ENCODE measurements around the gene ZGRF1.

Gene ZGRF1

DNA sequence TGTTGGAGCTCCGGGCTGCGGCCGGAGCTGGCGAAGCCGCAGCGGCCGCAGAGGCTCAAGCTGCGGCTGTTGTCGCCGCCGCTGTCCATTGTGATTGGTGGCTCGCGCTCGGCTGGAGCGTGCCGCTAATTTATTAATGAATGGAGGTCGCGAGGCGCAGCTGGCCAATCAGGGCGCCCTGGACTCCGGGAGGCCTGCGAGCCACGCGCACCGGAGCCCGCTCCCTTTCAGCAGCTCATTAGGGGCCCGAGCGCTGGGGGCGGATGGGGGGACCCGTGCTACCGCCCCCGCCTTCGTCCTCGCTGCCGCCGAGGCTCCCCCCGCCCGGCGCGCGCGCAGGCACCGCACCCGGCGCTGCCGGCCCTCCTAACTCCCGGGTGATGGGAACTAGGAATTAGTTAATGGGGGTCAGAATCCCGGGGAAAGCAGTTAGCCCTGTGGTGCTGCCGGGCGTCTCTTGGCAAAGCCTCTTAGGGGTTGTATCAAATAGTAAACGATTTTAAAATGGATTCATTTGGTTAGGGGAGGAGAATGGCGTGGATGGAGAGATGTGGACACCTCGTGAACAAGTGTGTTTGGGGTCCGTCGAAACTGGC is 120.1 kb downstream of the ZGRF1 start (continued):
- TF ChIP-seq, protein P1, sequence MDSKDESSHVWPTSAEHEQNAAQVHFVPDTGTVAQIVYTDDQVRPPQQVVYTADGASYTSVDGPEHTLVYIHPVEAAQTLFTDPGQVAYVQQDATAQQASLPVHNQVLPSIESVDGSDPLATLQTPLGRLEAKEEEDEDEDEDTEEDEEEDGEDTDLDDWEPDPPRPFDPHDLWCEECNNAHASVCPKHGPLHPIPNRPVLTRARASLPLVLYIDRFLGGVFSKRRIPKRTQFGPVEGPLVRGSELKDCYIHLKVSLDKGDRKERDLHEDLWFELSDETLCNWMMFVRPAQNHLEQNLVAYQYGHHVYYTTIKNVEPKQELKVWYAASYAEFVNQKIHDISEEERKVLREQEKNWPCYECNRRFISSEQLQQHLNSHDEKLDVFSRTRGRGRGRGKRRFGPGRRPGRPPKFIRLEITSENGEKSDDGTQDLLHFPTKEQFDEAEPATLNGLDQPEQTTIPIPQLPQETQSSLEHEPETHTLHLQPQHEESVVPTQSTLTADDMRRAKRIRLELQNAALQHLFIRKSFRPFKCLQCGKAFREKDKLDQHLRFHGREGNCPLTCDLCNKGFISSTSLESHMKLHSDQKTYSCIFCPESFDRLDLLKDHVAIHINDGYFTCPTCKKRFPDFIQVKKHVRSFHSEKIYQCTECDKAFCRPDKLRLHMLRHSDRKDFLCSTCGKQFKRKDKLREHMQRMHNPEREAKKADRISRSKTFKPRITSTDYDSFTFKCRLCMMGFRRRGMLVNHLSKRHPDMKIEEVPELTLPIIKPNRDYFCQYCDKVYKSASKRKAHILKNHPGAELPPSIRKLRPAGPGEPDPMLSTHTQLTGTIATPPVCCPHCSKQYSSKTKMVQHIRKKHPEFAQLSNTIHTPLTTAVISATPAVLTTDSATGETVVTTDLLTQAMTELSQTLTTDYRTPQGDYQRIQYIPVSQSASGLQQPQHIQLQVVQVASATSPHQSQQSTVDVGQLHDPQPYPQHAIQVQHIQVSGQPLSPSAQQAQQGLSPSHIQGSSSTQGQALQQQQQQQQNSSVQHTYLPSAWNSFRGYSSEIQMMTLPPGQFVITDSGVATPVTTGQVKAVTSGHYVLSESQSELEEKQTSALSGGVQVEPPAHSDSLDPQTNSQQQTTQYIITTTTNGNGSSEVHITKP (tag by site-specific recombination; IDR thresholded peaks at IDR 0.05) = 0 out of 2 replicates have a peak, but pooled peaks have one; percentile 14
- peak; percentile 73; the same call in 1 of the 2 replicates for TF ChIP-seq GLIS2 (tag by site-specific recombination; IDR thresholded peaks at IDR 0.05)
- TF ChIP-seq ZFHX2 (tag by site-specific recombination; conservative IDR thresholded peaks at IDR 0.05) = peak; percentile 91
- 0 out of 2 replicates have a peak, but pooled peaks have one; percentile 22 for TF ChIP-seq GLI2 (tag by site-specific recombination; IDR thresholded peaks at IDR 0.05; ENCODE audit: borderline replicate concordance, low read depth)
- peak; percentile 68 for TF ChIP-seq ZNF335 (tag by site-specific recombination; conservative IDR thresholded peaks at IDR 0.05)
- TF ChIP-seq, protein P2, sequence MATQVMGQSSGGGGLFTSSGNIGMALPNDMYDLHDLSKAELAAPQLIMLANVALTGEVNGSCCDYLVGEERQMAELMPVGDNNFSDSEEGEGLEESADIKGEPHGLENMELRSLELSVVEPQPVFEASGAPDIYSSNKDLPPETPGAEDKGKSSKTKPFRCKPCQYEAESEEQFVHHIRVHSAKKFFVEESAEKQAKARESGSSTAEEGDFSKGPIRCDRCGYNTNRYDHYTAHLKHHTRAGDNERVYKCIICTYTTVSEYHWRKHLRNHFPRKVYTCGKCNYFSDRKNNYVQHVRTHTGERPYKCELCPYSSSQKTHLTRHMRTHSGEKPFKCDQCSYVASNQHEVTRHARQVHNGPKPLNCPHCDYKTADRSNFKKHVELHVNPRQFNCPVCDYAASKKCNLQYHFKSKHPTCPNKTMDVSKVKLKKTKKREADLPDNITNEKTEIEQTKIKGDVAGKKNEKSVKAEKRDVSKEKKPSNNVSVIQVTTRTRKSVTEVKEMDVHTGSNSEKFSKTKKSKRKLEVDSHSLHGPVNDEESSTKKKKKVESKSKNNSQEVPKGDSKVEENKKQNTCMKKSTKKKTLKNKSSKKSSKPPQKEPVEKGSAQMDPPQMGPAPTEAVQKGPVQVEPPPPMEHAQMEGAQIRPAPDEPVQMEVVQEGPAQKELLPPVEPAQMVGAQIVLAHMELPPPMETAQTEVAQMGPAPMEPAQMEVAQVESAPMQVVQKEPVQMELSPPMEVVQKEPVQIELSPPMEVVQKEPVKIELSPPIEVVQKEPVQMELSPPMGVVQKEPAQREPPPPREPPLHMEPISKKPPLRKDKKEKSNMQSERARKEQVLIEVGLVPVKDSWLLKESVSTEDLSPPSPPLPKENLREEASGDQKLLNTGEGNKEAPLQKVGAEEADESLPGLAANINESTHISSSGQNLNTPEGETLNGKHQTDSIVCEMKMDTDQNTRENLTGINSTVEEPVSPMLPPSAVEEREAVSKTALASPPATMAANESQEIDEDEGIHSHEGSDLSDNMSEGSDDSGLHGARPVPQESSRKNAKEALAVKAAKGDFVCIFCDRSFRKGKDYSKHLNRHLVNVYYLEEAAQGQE (tag by site-specific recombination; IDR thresholded peaks at IDR 0.05) = peak; percentile 46; the same call in 1 of the 2 replicates
- TF ChIP-seq ZIC2 (tag by site-specific recombination; IDR thresholded peaks at IDR 0.05) = peak; percentile 42
- TF ChIP-seq, protein P3, sequence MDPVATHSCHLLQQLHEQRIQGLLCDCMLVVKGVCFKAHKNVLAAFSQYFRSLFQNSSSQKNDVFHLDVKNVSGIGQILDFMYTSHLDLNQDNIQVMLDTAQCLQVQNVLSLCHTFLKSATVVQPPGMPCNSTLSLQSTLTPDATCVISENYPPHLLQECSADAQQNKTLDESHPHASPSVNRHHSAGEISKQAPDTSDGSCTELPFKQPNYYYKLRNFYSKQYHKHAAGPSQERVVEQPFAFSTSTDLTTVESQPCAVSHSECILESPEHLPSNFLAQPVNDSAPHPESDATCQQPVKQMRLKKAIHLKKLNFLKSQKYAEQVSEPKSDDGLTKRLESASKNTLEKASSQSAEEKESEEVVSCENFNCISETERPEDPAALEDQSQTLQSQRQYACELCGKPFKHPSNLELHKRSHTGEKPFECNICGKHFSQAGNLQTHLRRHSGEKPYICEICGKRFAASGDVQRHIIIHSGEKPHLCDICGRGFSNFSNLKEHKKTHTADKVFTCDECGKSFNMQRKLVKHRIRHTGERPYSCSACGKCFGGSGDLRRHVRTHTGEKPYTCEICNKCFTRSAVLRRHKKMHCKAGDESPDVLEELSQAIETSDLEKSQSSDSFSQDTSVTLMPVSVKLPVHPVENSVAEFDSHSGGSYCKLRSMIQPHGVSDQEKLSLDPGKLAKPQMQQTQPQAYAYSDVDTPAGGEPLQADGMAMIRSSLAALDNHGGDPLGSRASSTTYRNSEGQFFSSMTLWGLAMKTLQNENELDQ (tag by site-specific recombination; IDR thresholded peaks at IDR 0.05; ENCODE audit: low read depth) = no peak
- TF ChIP-seq, protein P4, sequence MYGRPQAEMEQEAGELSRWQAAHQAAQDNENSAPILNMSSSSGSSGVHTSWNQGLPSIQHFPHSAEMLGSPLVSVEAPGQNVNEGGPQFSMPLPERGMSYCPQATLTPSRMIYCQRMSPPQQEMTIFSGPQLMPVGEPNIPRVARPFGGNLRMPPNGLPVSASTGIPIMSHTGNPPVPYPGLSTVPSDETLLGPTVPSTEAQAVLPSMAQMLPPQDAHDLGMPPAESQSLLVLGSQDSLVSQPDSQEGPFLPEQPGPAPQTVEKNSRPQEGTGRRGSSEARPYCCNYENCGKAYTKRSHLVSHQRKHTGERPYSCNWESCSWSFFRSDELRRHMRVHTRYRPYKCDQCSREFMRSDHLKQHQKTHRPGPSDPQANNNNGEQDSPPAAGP (tag by site-specific recombination; IDR thresholded peaks at IDR 0.05) = no peak
- TF ChIP-seq ZNF629 (tag by site-specific recombination; IDR thresholded peaks at IDR 0.05) = 0 out of 2 replicates have a peak, but pooled peaks have one; percentile 10
- TF ChIP-seq WT1 (tag by site-specific recombination; IDR thresholded peaks at IDR 0.05) = peak; percentile 76
- TF ChIP-seq, protein P5, sequence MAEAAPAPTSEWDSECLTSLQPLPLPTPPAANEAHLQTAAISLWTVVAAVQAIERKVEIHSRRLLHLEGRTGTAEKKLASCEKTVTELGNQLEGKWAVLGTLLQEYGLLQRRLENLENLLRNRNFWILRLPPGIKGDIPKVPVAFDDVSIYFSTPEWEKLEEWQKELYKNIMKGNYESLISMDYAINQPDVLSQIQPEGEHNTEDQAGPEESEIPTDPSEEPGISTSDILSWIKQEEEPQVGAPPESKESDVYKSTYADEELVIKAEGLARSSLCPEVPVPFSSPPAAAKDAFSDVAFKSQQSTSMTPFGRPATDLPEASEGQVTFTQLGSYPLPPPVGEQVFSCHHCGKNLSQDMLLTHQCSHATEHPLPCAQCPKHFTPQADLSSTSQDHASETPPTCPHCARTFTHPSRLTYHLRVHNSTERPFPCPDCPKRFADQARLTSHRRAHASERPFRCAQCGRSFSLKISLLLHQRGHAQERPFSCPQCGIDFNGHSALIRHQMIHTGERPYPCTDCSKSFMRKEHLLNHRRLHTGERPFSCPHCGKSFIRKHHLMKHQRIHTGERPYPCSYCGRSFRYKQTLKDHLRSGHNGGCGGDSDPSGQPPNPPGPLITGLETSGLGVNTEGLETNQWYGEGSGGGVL (tag by site-specific recombination; IDR thresholded peaks at IDR 0.05) = peak; percentile 81
- 0 out of 2 replicates have a peak, but pooled peaks have one; percentile 21 for TF ChIP-seq ZNF660 (tag by site-specific recombination; IDR thresholded peaks at IDR 0.05)
- TF ChIP-seq KLF10 (tag by site-specific recombination; IDR thresholded peaks at IDR 0.05) = peak; percentile 37; the same call in 1 of the 2 replicates
- TF ChIP-seq ZSCAN30 (tag by site-specific recombination; IDR thresholded peaks at IDR 0.05) = 0 out of 2 replicates have a peak, but pooled peaks have one; percentile 25
- TF ChIP-seq ZNF324 (tag by site-specific recombination; IDR thresholded peaks at IDR 0.05) = no peak
- no peak for TF ChIP-seq ZNF600 (tag by site-specific recombination; IDR thresholded peaks at IDR 0.05)
- 0 out of 2 replicates have a peak, but pooled peaks have one; percentile 51 for TF ChIP-seq ZNF561 (tag by site-specific recombination; IDR thresholded peaks at IDR 0.05; ENCODE audit: borderline replicate concordance)

All from HEK293 (cell line).